HEK293T (cell line): Measurements from ENCODE around the gene PHYH.

ENCODE experiments used
- CTCF ChIA-PET: fragments of 350-600 bp; formaldehyde crosslinking; extraction: SDS; loops from one replicate; lab custom pipeline; 2021; ENCODE audit warnings: antibody characterized with exemption, inconsistent platforms; lab: Yijun Ruan, JAX
- POLR2A ChIA-PET: fragments of 350-600 bp; formaldehyde crosslinking; extraction: SDS; loops from one replicate; lab custom pipeline; 2020; ENCODE audit warnings: antibody characterized with exemption, inconsistent platforms; lab: Yijun Ruan, JAX
- DNase-seq: peaks from one replicate; pipeline ENCODE4 v3.0.0; 2012; ENCODE audit warnings: mixed read lengths; ENCODE audit errors: extremely low spot score
- ARNT ChIP-seq: fragments of 450-650 bp; IDR thresholded peaks from 2 replicates; pipeline ENCODE4 v1.6.1; 2017; ENCODE audit warnings: mild to moderate bottlenecking
- BHLHE40 ChIP-seq: fragments of 450-650 bp; IDR thresholded peaks from 2 replicates; pipeline ENCODE4 v1.6.1; 2016; ENCODE audit warnings: mild to moderate bottlenecking, moderate library complexity, borderline replicate concordance
- CTBP1 ChIP-seq: fragments of 450-650 bp; IDR thresholded peaks from 2 replicates; pipeline ENCODE4 v1.6.1; 2016; ENCODE audit warnings: borderline replicate concordance
- ELF4 ChIP-seq: fragments of 450-650 bp; IDR thresholded peaks from 2 replicates; pipeline ENCODE4 v1.6.1; 2017; ENCODE audit warnings: antibody characterized with exemption
- FOXA1 ChIP-seq: fragments of 450-650 bp; IDR thresholded peaks from 2 replicates; pipeline ENCODE4 v1.6.1; 2016; ENCODE audit warnings: mild to moderate bottlenecking
- FOXK2 ChIP-seq: fragments of 450-650 bp; IDR thresholded peaks from 2 replicates; pipeline ENCODE4 v1.6.1; 2016; ENCODE audit warnings: mild to moderate bottlenecking
- FOXM1 ChIP-seq: fragments of 450-650 bp; IDR thresholded peaks from 2 replicates; pipeline ENCODE4 v1.6.1; 2017; ENCODE audit warnings: mild to moderate bottlenecking, borderline replicate concordance
- HDGF ChIP-seq: fragments of 450-650 bp; IDR thresholded peaks from 2 replicates; pipeline ENCODE4 v1.6.1; 2017; ENCODE audit warnings: antibody characterized with exemption, borderline replicate concordance
- L3MBTL2 ChIP-seq: fragments of 450-650 bp; conservative IDR thresholded peaks from 2 replicates; pipeline ENCODE4 v1.6.1; 2016; ENCODE audit warnings: mild to moderate bottlenecking
- LEF1 ChIP-seq: fragments of 450-650 bp; IDR thresholded peaks from 2 replicates; pipeline ENCODE4 v1.6.1; 2017; ENCODE audit warnings: mild to moderate bottlenecking, borderline replicate concordance
- NFRKB ChIP-seq: fragments of 450-650 bp; IDR thresholded peaks from 2 replicates; pipeline ENCODE4 v1.6.1; 2016; ENCODE audit warnings: mild to moderate bottlenecking, moderate library complexity
- PKNOX1 ChIP-seq: fragments of 450-650 bp; IDR thresholded peaks from 2 replicates; pipeline ENCODE4 v1.6.1; 2016
- SP1 ChIP-seq: fragments of 450-650 bp; IDR thresholded peaks from 2 replicates; pipeline ENCODE4 v1.6.1; 2017
- SUZ12 ChIP-seq: fragments of 450-650 bp; IDR thresholded peaks from 2 replicates; pipeline ENCODE4 v1.6.1; 2016; ENCODE audit warnings: mild to moderate bottlenecking
- TARDBP ChIP-seq: fragments of 450-650 bp; IDR thresholded peaks from 2 replicates; pipeline ENCODE4 v1.6.1; 2016
- ZNF384 ChIP-seq: fragments of 450-650 bp; IDR thresholded peaks from 2 replicates; pipeline ENCODE4 v1.6.1; 2016

The PHYH gene

GRCh38 chr10:13310518-13311176 is 10.8 kb upstream of the PHYH start:
- TF ChIP-seq CTBP1 (no peak), ELF4 (no peak), FOXM1 (no peak), L3MBTL2 (no peak), SUZ12 (no peak), LEF1 (no peak), ZNF384 (no peak), BHLHE40 (no peak), FOXA1 (no peak), SP1 (no peak), FOXK2 (no peak), NFRKB (no peak), HDGF (no peak), PKNOX1 (no peak), ARNT (no peak), TARDBP (no peak)
- no peak for DNase-seq
- CTCF ChIA-PET: no interaction called here
- POLR2A ChIA-PET: no interaction called here

DNA sequence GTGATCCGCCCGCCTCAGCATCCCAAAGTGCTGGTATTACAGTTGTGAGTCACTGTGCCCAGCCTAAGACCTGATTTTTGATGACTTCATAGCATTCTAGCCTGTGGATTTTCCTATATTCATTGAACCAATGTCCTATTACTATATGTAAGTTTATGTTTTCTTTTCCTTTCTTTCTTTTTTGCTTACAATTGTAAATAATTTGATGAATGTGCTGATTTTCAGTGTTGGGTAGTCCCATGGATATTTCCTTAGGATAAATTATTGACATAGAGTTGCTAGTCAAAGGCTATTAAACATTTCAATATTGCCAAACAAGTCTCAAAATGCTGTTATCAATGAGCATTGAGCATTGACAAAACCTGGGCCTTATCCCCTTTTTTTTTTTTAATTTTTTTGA is 9.9 kb upstream of the PHYH start:
- no peak for DNase-seq
- TF ChIP-seq CTBP1: no peak
- no peak for TF ChIP-seq BHLHE40
- no peak for TF ChIP-seq NFRKB
- TF ChIP-seq ZNF384: no peak
- no peak for TF ChIP-seq TARDBP
- no peak for TF ChIP-seq LEF1
- TF ChIP-seq ELF4: no peak
- TF ChIP-seq L3MBTL2: no peak
- no peak for TF ChIP-seq FOXK2
- TF ChIP-seq ARNT: no peak
- TF ChIP-seq FOXM1: no peak
- ChIA-PET POLR2A (no interaction called here), CTCF (no interaction called here)

DNA sequence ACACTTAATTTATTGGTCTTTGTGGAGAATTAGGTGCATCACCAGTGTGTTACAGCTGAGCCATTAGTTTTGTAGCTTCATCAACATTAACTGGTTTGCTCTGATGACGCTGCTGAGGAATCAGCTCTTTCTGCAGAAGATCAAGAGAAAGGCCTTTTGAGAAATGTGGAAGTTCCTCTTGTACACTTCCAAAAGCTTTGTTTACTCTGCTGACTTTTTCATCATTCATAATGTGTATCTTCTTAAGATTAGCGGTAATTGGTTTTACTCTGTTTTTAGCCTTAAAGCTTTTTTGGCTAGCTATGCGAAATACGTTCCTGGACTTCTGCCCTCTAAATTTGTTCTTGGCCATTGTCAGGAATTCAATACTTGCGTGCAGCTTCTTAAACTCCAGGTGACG is 8.2 kb upstream of the PHYH start:
- no peak for TF ChIP-seq CTBP1
- no peak for TF ChIP-seq TARDBP
- no peak for TF ChIP-seq ARNT
- no peak for TF ChIP-seq FOXA1
- TF ChIP-seq FOXK2: no peak
- no peak for TF ChIP-seq NFRKB
- ChIA-PET POLR2A (interaction anchor here (0.8 kb wide), 1 partner anchor 9 kb away, joined by 3 read pairs; the partner anchor contains the start of gene PHYH), CTCF (interaction anchor here (0.6 kb wide), 2 partner anchors 169 to 1170 kb away, joined by 3 to 4 read pairs; no protein-coding TSS in a partner anchor)
- DNase-seq: no peak

DNA sequence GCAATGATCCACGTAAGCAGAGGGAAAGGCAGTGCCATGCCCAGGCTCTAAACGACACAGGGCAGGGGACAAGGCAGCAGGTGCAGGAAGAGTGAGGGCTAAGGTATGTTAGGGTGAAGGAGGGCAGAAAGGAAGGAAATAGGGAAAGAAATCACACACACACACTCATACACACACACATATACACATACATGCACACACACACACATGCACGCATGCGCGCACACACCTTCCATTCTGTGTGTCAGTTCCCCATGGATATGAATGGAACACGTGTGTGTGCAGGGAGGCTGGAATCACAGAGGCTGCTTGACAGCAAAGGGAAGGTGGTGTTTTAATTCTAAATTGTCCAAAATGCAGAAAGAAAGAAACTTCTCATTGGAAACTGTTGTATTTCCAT is 6.2 kb upstream of the PHYH start:
- ChIA-PET CTCF (no interaction called here), POLR2A (no interaction called here)
- no peak for DNase-seq
- TF ChIP-seq ARNT: no peak
- no peak for TF ChIP-seq FOXM1
- TF ChIP-seq L3MBTL2: no peak
- no peak for TF ChIP-seq BHLHE40
- TF ChIP-seq HDGF: no peak
- TF ChIP-seq FOXA1: no peak

- CTCF ChIA-PET: interaction anchor here (0.8 to 2.3 kb wide), 5 partner anchors 14 to 234 kb away, joined by 3 to 9 read pairs (median 3); partner anchors contain the start of gene MCM10
- POLR2A ChIA-PET: interaction anchor here (0.6 to 1.9 kb wide), 13 partner anchors 11 to 1650 kb away, joined by 3 to 8 read pairs (median 4); partner anchors contain the start of gene MCM10
Observed at GRCh38 chr10:13302821-13303555, 3.1 kb upstream of the PHYH start.

More at GRCh38 chr10:13302821-13303555, 3.1 kb upstream of the PHYH start:
- no peak for DNase-seq
- TF ChIP-seq ELF4 (no peak), FOXM1 (no peak), SUZ12 (no peak), ZNF384 (no peak), HDGF (no peak), SP1 (no peak), BHLHE40 (no peak), L3MBTL2 (no peak), FOXA1 (no peak), TARDBP (no peak), FOXK2 (no peak), NFRKB (no peak), PKNOX1 (no peak), ARNT (no peak), CTBP1 (no peak), LEF1 (no peak)
